Activated CD4-positive, alpha-beta T cell treated with anti-CD3 and anti-CD28 coated beads, Interleukin-2, amount 50 U/mL, for 1 hour (primary cell): ENCODE results near the gene ZSCAN21.

Source experiments
- DNase-seq: peaks from one replicate; pipeline ENCODE4 v3.0.0-alpha.2; 2020

Gene ZSCAN21

GRCh38 chr7:100029596-100029995 lies 20.0 kb upstream of the ZSCAN21 start:
- DNase-seq, result no peak

DNA sequence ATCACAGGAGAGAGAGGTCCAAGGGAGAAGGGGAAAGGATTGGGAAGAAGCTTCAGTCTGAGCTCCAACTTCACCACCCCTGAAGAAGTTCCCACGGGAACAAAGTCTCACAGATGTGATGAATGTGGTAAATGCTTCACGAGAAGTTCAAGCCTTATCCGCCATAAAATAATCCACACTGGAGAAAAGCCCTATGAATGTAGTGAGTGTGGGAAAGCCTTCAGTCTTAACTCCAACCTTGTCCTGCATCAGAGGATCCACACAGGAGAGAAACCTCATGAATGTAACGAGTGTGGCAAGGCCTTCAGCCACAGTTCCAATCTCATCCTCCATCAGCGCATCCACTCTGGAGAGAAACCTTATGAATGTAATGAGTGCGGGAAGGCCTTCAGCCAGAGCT lies 16.0 kb upstream of the ZSCAN21 start:
- DNase-seq, result no peak

GRCh38 chr7:100034871-100035510 lies 14.6 kb upstream of the ZSCAN21 start:
- DNase-seq, result no peak

DNA sequence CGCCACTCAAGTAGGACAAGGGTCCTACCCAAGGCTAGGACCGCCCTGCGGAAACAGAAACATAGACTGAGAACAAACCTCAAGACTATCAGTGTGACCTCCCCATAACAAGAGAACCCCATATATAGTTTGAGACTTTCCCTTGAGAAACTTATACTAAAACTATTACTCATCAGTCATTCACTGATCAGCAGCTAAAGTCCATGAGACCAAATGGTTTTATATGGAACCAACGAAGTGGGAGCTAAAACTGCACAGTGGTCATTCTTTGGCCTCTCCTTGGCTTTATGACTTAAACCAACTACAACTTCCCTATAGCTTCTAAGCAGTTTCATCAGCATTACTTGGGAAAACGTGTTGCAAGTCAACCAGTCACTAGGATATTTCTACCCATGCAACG lies 13.7 kb upstream of the ZSCAN21 start:
- DNase-seq, result no peak

- no peak for DNase-seq
Observed at GRCh38 chr7:100038326-100038725, 11.2 kb upstream of the ZSCAN21 start.

- DNase-seq, result no peak
Observed at GRCh38 chr7:100040575-100040974, 9.0 kb upstream of the ZSCAN21 start.

- DNase-seq, result no peak
Observed at GRCh38 chr7:100044718-100045117, 4.9 kb upstream of the ZSCAN21 start.

DNA sequence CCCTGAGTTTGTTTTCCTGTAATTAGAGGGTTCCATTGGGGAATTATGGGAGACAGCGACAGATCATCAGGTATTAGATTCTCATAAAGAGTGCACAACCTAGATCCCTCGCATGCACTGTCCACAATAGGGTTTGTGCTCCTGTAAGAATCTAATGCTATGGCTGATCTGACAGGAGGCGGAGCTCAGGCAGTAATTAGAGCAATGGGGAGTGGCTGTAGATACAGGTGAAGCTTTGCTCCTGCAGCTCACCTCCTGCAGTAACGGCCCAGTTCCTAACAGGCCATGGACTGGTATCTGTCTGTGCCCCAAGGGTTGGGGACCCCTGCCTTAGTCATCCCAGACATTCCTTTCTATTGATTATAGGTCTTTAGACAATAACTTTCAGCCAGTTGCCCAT lies 894 bp upstream of the ZSCAN21 start:
- no peak for DNase-seq

- no peak for DNase-seq
Observed at GRCh38 chr7:100051611-100052010, 2.0 kb downstream of the ZSCAN21 start.

- DNase-seq, result no peak
Observed at GRCh38 chr7:100053215-100053614, 3.6 kb downstream of the ZSCAN21 start.

GRCh38 chr7:100057006-100057405 lies 7.4 kb downstream of the ZSCAN21 start:
- no peak for DNase-seq

DNA sequence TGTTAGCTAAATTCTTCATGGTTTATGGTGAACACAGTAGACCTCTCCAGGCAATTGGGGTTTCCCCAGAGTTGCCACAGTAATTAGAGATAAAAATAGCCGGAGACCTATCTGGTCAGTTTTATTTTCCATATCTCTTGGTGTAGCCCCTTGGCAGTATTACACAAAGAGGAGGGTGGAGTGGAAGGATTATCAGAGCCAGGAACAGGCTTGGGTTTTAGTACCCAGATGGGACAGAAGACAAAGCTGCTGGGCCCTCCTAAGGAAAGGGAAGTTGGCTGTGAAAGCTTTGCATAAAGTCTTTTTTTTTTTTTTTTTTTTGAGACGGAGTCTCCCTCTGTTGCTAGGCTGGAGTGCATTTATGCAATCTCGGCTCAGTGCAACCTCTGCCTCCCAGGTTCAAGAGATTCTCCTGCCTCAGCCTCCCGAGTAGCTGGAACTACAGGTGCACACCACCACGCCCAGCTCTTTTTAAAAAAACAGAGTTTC lies 9.7 kb downstream of the ZSCAN21 start:
- no peak for DNase-seq

DNA sequence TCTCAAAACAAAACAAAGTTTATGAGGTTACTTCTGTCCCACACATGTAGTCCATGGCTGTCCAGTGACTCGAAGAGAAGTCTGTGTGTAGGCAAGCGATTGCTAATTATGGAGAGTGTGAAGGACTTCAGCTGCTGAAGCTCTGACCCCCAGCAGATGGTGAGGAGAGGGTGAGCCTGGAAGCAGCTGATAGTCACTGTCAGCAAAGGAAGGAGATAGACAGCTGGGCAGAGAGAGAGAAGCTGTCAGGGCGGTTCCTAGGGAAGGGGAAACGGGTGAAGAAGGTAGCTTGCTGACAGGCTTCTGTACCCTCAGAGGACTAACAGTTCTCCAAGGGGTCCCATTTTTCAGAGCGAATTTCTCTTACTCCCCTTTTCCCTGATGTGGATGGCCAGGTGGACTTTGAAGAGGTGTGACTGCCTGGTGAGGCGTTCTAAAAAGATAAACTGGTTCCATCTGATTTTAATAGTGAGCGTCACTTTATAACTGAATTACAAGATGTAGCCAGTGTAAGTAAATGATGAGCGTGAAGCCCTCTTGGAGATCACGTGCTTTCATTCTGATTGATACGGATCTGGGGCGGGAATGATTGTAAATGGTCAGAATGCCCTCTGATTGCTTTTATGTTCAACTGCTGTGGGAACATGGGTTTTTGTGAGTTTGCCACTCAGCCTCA lies 12.1 kb downstream of the ZSCAN21 start:
- DNase-seq, result no peak

DNA sequence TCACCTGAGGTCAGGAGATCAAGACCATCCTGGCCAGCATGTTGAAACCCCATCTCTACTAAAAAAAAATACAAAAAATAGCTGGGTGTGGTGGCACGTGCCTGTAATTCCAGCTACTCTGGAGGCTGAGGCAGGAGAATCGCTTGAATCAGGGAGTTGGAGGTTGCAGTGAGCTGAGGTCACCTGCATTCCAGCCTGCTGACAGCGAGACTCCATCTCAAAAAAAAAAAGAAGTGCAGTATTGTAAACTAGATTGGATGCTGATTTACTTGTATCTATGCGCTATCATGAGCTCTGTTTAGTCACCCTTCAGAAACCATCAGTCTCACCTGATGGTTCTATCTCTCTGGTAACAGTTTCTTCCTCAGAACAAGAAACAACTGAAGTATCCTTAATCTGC lies 13.8 kb downstream of the ZSCAN21 start:
- no peak for DNase-seq

DNA sequence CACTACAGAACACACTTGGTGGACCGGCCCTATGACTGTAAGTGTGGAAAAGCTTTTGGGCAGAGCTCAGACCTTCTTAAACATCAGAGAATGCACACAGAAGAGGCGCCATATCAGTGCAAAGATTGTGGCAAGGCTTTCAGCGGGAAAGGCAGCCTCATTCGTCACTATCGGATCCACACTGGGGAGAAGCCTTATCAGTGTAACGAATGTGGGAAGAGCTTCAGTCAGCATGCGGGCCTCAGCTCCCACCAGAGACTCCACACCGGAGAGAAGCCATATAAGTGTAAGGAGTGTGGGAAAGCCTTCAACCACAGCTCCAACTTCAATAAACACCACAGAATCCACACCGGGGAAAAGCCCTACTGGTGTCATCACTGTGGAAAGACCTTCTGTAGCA lies 14.6 kb downstream of the ZSCAN21 start:
- DNase-seq, result no peak

- DNase-seq, result no peak
Observed at GRCh38 chr7:100065452-100066186, 16.0 kb downstream of the ZSCAN21 start.

- DNase-seq, result no peak
Observed at GRCh38 chr7:100066953-100067352, 17.4 kb downstream of the ZSCAN21 start.

- DNase-seq, result no peak
Observed at GRCh38 chr7:100069991-100070390, 20.4 kb downstream of the ZSCAN21 start.

DNA sequence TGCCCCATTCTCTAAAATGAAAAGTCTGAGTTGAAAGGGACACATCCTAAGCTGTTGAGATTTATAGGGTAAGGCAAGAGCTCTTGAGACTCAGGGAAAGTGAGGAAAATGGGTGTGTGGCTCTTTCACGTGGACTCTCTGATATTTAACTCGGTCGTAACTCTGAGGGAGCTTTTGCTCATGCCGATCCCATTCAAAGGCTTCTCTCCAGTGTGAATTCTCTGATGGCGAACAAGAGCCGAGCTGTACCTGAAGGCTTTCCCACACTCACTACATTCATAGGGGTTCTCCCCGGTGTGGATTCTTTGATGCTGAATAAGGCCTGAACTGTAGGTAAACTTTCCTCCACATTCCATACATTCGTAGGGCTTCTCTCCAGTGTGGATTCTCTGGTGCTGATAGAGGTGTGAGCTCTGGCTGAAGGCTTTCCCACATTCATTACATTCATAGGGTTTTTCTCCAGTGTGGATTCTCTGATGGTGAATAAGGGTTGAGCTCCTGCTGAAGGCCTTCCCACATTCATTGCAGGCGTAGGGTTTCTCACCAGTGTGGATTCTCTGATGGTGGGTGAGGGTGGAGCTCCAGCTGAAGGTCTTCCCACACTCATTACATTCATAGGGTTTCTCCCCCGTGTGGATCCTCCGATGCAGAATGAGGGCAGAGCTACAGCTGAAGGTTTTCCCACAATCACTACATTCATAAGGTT lies 21.6 kb downstream of the ZSCAN21 start:
- no peak for DNase-seq

DNA sequence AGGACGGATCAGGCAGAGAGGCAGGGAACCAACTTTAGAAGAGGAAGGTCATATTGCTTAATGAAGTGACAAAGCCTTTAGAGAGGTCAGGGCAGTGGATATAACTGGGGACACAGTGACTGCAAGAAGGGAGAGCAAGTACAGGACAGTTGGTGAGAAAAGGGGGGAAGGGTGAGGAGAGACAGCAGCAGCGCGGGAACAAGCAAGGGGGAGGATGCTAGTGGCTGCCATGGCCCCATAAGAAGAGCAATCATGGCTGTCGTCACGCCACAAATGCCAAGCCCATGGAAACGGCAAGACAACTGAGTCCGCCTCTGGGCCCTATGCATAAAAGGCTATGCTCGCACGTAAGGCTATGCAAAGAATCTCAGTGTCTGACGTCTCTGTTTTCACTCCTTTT lies 22.9 kb downstream of the ZSCAN21 start:
- DNase-seq, result no peak

- no peak for DNase-seq
Observed at GRCh38 chr7:100074841-100075240, 25.3 kb downstream of the ZSCAN21 start.

- DNase-seq, result no peak
Observed at GRCh38 chr7:100075418-100075817, 25.8 kb downstream of the ZSCAN21 start.

GRCh38 chr7:100077205-100077604 lies 27.6 kb downstream of the ZSCAN21 start:
- no peak for DNase-seq
